SH-SY5Y (cell line): ENCODE results near the gene KCNQ4.

Experiments used
- GATA2 ChIP-seq: IDR thresholded peaks from 2 replicates; pipeline ENCODE4 v1.6.1; 2011; ENCODE audit warnings: mild to moderate bottlenecking, low read depth, low read length
- GATA3 ChIP-seq: IDR thresholded peaks from 2 replicates; pipeline ENCODE4 v1.6.1; 2011; ENCODE audit warnings: low read depth, mild to moderate bottlenecking, low read length, moderate library complexity

DNA sequence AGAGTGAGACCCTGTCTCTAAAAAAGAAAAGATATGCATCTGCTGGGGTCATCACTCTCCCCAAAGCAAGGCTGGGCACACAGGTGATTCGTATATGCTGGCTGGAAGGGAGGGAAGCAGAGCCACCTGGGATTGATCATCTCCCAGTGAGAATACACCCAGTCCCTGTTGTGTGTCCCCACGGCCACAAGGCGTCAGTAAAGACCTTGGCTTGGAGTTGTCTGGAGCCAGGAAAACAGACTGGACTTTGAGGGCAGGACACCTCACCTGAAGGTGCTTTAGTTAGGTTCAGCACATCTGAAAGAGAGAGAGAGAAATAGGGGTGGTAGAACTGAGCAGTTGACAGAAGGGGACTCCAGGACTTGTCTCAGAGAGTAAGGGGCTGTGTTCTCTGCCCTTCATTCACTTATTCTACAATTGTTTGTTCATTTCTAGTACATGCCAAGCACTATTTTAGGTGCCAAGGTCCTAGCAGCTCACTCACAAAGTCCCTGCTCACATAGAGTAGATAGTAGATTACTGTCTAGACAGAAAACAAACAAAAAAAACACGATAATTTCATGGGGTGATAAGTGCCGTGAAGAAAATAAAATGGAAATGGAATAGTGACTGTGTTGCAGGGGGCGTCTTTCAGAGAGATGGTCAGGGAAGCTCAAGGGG lies 65.1 kb downstream of the KCNQ4 start:
- no peak for TF ChIP-seq GATA2
- no peak for TF ChIP-seq GATA3
